Panc1 (cell line): ENCODE data around the gene MBOAT1. TPM values are rescaled to one million over a fixed set of nuclear protein-coding genes. Genes with fewer than 3 reads are reported as not detected.

ENCODE experiments used
- ATAC-seq: fragments of 200-7000 bp; cut with Tn5 transposase; 2 replicates; pipeline ENCODE4 v1.9.1; 2020; ENCODE audit warnings: mild to moderate bottlenecking, moderate library complexity
- BruUV-seq: library from RNA; stranded (reverse); fragments of 400-500 nt; replicated peaks from 2 replicates; lab custom pipeline; 2021; lab: Mats Ljungman, UMichigan
- CTCF ChIA-PET: fragments of 300-600 bp; sonication (Branson Sonifier 250); formaldehyde crosslinking; loops from one replicate; lab custom pipeline; 2022; ENCODE audit warnings: antibody characterized with exemption; lab: Charles Lee
- POLR2A ChIA-PET: fragments of 300-600 bp; sonication (Branson Sonifier 250); formaldehyde crosslinking; loops from one replicate; lab custom pipeline; 2022; ENCODE audit warnings: antibody characterized with exemption; lab: Charles Lee
- DNase-seq: peaks from one replicate; pipeline ENCODE4 v3.0.0-alpha.2; 2010; ENCODE audit warnings: low read depth, low spot score
- H3K27ac ChIP-seq: 2 replicates; pipeline ENCODE4 v1.5.1; 2011; ENCODE audit warnings: mild to moderate bottlenecking, low read length, inconsistent platforms
- H3K27me3 ChIP-seq: fragments of 200-500 bp; sonication (Bioruptor generic); 2 replicates; pipeline ENCODE4 v1.6.0; 2014; ENCODE audit warnings: low read length, inconsistent platforms; ENCODE audit not compliant: control insufficient read depth, insufficient read depth
- H3K36me3 ChIP-seq: fragments of 200-500 bp; sonication (Bioruptor generic); 2 replicates; pipeline ENCODE4 v1.5.1; 2014; ENCODE audit warnings: inconsistent platforms, mild to moderate bottlenecking, low read length, moderate library complexity; ENCODE audit not compliant: control insufficient read depth, insufficient read depth
- H3K4me1 ChIP-seq: 2 replicates; pipeline ENCODE4 v1.5.1; 2011; ENCODE audit warnings: inconsistent platforms, mild to moderate bottlenecking, low read length, moderate library complexity; ENCODE audit not compliant: control insufficient read depth, insufficient read depth
- H3K4me3 ChIP-seq, 2 experiments: 2 replicates each; pipeline ENCODE4 v1.5.1; 2011 to 2012; ENCODE audit warnings: low read depth in 2 of 2, low read length in 2 of 2, mild to moderate bottlenecking in 2 of 2, inconsistent platforms in 1 of 2, moderate library complexity in 1 of 2
- H3K9me3 ChIP-seq: fragments of 200-500 bp; sonication (Bioruptor generic); 2 replicates; pipeline ENCODE4 v1.5.1; 2014; ENCODE audit warnings: low read depth, mild to moderate bottlenecking, inconsistent platforms, low read length, moderate library complexity; ENCODE audit not compliant: control insufficient read depth, insufficient read depth
- POLR2AphosphoS5 ChIP-seq: IDR thresholded peaks from 2 replicates; pipeline ENCODE4 v1.6.1; 2012; ENCODE audit warnings: mild to moderate bottlenecking, low read depth, low read length, moderate library complexity
- SIN3A ChIP-seq: IDR thresholded peaks from 2 replicates; pipeline ENCODE4 v1.6.1; 2012; ENCODE audit warnings: low read depth, mild to moderate bottlenecking, low read length, moderate library complexity, borderline replicate concordance; ENCODE audit not compliant: insufficient read depth
- TCF7L2 ChIP-seq: IDR thresholded peaks from 2 replicates; pipeline ENCODE4 v1.6.1; 2011; ENCODE audit warnings: mild to moderate bottlenecking, low read depth, low read length, inconsistent platforms
- in situ Hi-C: cut with HindIII; loops from 2 replicates; pipeline ENCODE4 v1.10.0; 2016; ENCODE audit warnings: low sequenced_read_pairs, low pct_unique_long_range_greater_than_20kb
- intact Hi-C: fragments of 100-400 bp; cut with micrococcal nuclease; formaldehyde crosslinking; loops from one replicate; pipeline ENCODE4 v1.10.0; 2022; ENCODE audit not compliant: unreplicated experiment
- total RNA-seq: library from RNA; stranded (reverse); gene quantifications from one replicate; pipeline ENCODE4 v1.2.1, GENCODE V29; 2021; ENCODE audit not compliant: unreplicated experiment
- TF ChIP-seq, protein P1 (sequence below): fragments of 450-650 bp; IDR thresholded peaks from 2 replicates; pipeline ENCODE4 v1.5.1; 2017; ENCODE audit warnings: mild to moderate bottlenecking
- TF ChIP-seq, protein P2 (sequence below), 2 experiments: IDR thresholded peaks; 2 replicates each; pipeline ENCODE4 v1.6.1; 2011 to 2012; ENCODE audit warnings: low read depth in 2 of 2, control low read depth in 1 of 2, low read length in 1 of 2, mild to moderate bottlenecking in 1 of 2, moderate library complexity in 1 of 2; ENCODE audit not compliant: insufficient read depth in 1 of 2

Gene MBOAT1
- total RNA-seq, 1 experiment from 2014 or later = 15.1 TPM

DNA sequence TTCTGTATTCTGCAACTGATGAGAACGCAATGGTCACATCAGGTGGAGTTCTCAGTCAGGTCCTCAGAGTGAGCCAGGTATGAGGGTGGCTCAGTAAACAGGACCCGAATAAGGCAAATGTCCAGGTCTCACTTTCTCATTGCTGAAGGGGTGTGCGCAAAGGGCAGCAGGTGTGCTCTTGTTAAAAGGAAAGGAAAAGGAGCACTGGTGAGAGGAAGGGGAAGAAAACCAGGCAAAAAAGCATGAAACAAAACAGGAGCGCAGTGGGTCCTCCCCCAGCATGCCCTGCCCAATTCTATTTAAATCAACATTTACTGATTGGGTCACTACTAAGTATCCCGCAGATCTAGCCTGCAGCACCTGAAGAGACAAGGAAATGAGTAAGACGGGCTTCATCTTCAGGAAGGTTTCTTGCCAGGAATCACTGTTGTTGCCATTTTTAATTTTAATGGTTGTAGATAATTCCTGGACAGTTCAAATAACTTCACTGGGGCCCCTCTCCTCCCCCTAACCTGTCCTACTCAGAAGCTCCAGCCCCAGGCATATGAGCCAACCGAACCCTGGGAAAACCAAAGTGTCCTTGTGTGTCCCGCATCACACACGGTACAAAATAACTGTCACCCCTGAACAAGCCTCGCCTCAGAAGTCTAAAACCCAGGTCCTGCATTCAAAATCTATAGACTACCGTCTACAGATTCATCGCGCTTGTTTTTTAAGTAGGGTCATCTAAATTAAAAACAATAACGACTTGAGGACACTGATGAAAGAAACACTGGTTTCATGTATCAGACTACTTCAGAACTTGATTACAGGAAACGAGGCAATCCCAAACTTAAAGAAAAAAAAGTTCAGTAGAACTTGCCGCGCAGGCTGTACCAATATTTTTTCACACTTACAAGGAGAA, 980 bp downstream of the MBOAT1 start:
- Histone ChIP-seq H3K4me1 (peaks cover 44% of the 10 kb centered on the region), H3K4me3 (peak overlapping the region; percentile 78 to 85), H3K36me3 (no peaks in the 10 kb centered on the region; the same call in none of the 2 replicates), H3K27ac (peak overlapping the region; percentile 85), H3K27me3 (no peaks in the 10 kb centered on the region), H3K9me3 (no peaks in the 10 kb centered on the region)
- BruUV-seq = no TSS peak
- intact Hi-C loops = no loop called here
- TF ChIP-seq POLR2AphosphoS5 (no peak), SIN3A (no peak), TCF7L2 (no peak)
- TF ChIP-seq, protein P1, sequence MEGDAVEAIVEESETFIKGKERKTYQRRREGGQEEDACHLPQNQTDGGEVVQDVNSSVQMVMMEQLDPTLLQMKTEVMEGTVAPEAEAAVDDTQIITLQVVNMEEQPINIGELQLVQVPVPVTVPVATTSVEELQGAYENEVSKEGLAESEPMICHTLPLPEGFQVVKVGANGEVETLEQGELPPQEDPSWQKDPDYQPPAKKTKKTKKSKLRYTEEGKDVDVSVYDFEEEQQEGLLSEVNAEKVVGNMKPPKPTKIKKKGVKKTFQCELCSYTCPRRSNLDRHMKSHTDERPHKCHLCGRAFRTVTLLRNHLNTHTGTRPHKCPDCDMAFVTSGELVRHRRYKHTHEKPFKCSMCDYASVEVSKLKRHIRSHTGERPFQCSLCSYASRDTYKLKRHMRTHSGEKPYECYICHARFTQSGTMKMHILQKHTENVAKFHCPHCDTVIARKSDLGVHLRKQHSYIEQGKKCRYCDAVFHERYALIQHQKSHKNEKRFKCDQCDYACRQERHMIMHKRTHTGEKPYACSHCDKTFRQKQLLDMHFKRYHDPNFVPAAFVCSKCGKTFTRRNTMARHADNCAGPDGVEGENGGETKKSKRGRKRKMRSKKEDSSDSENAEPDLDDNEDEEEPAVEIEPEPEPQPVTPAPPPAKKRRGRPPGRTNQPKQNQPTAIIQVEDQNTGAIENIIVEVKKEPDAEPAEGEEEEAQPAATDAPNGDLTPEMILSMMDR = no peak
- TF ChIP-seq, protein P2, sequence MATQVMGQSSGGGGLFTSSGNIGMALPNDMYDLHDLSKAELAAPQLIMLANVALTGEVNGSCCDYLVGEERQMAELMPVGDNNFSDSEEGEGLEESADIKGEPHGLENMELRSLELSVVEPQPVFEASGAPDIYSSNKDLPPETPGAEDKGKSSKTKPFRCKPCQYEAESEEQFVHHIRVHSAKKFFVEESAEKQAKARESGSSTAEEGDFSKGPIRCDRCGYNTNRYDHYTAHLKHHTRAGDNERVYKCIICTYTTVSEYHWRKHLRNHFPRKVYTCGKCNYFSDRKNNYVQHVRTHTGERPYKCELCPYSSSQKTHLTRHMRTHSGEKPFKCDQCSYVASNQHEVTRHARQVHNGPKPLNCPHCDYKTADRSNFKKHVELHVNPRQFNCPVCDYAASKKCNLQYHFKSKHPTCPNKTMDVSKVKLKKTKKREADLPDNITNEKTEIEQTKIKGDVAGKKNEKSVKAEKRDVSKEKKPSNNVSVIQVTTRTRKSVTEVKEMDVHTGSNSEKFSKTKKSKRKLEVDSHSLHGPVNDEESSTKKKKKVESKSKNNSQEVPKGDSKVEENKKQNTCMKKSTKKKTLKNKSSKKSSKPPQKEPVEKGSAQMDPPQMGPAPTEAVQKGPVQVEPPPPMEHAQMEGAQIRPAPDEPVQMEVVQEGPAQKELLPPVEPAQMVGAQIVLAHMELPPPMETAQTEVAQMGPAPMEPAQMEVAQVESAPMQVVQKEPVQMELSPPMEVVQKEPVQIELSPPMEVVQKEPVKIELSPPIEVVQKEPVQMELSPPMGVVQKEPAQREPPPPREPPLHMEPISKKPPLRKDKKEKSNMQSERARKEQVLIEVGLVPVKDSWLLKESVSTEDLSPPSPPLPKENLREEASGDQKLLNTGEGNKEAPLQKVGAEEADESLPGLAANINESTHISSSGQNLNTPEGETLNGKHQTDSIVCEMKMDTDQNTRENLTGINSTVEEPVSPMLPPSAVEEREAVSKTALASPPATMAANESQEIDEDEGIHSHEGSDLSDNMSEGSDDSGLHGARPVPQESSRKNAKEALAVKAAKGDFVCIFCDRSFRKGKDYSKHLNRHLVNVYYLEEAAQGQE (IDR thresholded peaks at IDR 0.05; ENCODE audit: insufficient read depth in 1 of 2, low read depth in 2 of 2, low read length in 1 of 2) = no peak
- ChIA-PET POLR2A (no interaction called here), CTCF (no interaction called here)
- ATAC-seq (no peak), DNase-seq (no peak)
- in situ Hi-C loops = no loop called here

DNA sequence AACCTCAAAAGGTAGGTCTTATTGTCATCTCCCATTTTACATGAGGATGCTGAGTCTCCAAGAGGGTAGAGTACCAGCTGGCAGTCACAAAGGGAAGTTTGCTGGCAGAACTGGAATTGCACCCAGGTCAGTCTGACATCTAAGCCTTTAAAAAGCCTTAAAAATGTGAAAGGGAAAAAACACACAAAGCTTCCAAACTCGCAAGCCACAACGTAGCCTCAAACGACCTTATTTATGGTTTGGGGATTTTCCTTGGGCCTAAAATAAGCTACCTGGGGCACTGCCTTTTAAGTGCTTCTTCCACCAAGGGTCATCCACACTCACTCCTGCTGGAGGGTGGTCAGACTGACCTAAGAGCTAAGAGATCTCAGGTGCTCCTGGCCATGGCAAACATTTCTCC, 2.1 kb downstream of the MBOAT1 start:
- CTCF ChIA-PET = no interaction called here

More for the DNA sequence above, 2.1 kb downstream of the MBOAT1 start:
- no peaks in the 10 kb centered on the region; the same call in none of the 2 replicates for H3K36me3 ChIP-seq
- BruUV-seq = no TSS peak
- DNase-seq (no peak), ATAC-seq (no peak)
- no peaks in the 10 kb centered on the region for H3K9me3 ChIP-seq
- TF ChIP-seq POLR2AphosphoS5 (no peak), TCF7L2 (no peak), SIN3A (no peak)
- TF ChIP-seq, protein P2 (IDR thresholded peaks at IDR 0.05; ENCODE audit: insufficient read depth in 1 of 2, low read depth in 2 of 2, low read length in 1 of 2) = no peak
- TF ChIP-seq, protein P1 = no peak
- POLR2A ChIA-PET = no interaction called here
- H3K27me3 ChIP-seq = no peaks in the 10 kb centered on the region
- H3K4me1 ChIP-seq = peaks cover 50% of the 10 kb centered on the region
- peak overlapping the region; percentile 2 to 6 for H3K4me3 ChIP-seq
- H3K27ac ChIP-seq = peak overlapping the region; percentile 35; the same call in 1 of the 2 replicates
- intact Hi-C loops = no loop called here
- in situ Hi-C loops = no loop called here
